HG03159 (cell line): ENCODE results near the gene KIAA1217.
A peak's percentile ranks its signal among the peaks of the same experiment; 100 is the strongest.

Source experiments
- ATAC-seq: cut with Tn5 transposase; IDR thresholded peaks from one replicate; pipeline ENCODE4 v1.9.1; 2021; ENCODE audit warnings: mild to moderate bottlenecking, moderate library complexity; ENCODE audit not compliant: unreplicated experiment

KIAA1217 gene

DNA sequence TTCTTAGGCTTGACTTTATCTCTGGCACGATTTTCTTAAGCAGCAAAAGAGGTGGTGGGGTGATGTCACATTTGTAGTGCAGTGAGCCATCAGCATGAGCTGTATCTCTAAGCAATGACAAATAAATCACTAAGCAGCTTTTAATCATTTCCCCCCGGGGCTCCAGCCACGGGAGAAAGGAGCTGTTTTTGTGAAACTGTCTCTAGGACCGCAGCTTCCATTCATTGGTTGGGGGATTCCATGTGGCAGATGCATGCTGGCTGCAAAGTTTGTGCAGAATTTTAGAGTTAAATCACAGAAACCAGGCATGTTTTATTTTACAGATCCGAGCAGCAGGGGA, 464 bp downstream of the KIAA1217 start:
- peak; percentile 52 for ATAC-seq

DNA sequence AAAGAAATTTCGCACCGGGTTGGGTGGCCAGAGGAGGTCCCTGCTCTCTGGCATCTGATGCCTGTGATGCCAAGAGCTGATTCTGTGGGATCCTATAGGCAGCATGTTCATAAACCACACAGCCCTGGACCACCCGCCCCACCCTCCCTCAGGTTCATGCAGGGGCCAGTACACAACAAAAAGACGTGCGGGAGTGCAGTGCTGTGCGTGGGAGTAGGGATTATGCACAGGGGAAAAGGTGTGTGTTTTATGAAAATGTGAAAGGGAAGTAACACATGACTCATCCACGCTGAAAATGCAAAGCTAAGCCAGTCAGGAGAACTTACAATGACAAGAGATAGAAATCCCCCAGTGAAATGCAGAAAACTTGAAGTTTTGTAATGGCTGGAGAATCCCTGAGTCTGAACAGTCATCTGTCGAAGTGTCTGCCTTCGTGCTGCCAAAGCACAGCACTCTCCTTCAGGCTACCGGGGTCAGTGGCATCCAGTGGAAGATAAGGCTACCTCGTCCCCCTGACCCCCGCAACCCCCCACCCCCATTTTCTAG, 1.1 kb downstream of the KIAA1217 start:
- ATAC-seq = peak; percentile 67

DNA sequence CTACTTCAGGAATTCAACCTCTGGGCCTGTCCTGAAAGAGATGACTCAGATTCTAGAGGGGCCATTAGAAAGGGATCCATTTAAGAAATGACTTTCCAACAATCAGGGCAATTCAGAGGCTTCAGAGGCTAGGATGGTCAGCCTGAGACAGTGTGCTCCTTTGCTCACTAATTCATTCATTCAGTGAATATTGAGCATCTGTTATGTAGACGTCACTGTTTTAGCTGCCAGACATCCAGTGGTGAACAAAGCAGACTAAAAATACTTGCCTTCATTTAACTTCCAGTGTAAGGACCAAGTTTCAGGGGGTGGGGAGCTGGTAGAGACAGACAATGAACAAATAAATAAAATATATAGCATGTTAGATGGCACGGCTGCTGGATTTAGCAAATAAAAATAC, 1.6 kb downstream of the KIAA1217 start:
- no peak for ATAC-seq

DNA sequence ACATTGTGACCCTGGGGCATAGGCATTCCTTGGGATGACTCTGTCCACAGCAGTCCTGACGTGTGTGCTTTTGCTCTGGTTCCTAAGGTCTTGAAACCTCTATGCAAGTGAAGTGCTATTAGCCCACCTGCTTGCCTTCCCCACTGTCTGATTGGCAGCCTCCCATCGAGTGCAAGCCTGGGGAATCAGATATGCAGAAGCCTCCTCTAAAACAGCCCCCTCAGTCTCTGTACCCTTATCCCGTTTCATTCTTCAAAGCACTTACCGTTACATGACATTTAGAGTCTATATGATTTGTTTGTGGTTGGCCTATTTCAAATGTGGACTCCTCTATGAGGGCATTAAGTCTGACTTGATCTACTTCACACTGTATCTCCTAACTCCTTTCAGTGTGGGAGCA, 4.3 kb downstream of the KIAA1217 start:
- ATAC-seq = no peak

DNA sequence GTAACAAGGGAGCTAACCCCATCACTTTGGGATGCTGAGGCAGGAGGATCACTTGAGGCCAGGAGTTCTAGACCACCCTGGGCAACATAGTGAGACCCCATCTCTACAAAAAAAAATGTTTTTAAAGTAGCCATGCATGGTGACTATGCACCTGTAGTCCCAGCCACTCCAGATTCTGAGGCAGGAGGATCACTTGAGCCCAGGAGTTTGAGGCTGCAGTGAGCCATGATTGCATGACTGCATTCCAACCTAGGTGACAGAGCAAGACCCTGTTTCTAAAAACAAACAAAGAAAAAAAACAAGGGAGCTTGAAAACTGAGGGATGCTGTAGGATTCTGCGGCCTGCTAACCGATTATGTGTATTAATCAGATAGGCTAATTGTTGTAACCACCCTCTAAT, 4.9 kb downstream of the KIAA1217 start:
- ATAC-seq = no peak

DNA sequence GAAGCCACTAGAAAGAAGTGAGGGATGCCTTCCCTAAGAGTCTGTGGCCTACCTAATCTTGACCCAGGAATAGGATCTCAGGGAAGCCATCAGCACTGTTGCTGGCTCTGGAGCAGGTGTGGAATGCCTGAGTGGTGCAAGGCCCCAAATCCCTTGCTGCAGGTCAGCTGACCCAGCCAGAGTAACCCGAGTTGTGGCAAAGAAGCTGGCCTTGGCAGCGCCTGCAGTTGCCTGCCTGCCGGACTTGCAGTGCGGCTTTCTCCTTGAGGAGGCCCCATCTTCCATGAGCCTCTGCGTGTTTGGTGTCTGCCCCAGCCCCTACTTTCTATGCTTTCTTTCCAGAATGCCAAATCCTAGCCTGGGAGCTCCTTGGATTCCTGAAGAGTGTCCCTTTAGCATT, 5.8 kb downstream of the KIAA1217 start:
- no peak for ATAC-seq

DNA sequence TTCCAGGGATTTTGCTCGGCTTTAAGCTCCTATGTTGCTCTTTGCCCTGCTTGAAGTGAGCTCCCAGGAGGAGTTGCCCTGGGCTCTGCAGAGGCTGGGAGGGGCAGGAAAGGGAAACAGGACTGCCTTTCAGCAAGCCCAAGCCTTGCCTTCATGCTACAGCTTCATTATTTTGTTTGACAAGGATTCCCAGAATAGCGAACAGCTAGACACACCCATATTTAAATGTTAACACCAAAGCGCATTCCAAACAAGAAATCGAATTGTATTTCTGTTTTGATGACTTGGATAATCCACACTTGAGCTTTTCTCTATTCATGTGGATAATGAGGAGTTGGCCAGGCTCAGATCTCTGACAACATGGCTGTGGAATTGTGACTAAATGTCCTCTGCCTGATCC, 6.3 kb downstream of the KIAA1217 start:
- ATAC-seq = no peak

DNA sequence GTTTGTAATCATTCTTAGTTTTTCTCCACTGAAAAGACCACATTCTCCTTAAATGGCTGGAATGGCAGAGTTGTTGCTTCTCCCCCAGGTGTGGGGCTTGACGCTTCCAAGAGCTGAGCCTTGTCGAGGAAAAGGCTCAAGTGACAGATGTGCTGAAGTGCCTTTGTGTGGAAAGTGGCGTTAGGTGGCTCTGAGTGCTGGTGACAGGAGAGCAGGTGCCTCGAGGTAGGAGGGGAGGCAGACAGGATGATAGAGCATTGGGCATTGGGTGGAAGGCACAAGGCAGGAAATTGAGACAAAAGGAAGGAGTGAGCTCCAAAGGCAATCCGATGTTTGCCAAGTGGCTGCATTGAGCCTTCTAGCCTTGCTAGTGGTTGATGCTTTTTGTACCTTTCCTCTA, 6.7 kb downstream of the KIAA1217 start:
- no peak for ATAC-seq

DNA sequence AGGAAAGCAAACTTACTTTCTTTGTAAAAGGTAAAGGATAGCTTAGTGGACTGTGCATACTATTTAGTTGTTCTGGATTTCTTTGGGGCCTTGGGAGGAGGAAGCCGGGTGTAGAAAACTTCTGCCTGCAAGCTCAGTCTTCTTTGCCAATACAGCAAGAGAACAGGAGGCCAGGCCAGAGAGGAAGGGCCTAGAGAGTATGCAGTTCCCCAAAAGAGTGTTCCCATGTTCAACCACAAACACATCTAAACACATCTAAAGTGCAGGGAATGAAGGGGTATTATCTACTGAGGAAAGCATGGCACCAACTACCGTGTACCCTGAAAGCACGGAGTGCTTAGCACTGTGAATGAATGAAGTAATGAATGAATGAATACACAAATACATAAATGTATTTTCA, 11.0 kb downstream of the KIAA1217 start:
- ATAC-seq = no peak

DNA sequence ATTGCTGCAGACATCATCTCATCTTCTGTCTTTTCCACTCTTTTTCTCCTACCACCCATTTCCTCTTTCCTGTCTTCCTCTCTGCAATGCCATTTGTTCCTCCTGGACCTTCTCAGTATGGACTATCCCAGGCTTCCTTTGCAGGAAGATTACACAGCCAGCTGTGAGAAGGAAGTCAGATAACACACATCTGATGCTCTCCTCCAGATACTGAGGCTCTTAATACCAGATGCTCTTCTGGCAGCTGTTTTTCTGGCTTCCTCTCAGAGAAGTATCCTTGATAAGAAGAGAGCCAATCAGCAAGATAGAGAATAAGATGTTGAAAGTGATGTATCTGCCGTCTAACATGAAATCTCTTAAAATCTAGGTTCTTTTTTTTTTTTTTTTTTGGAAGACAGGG, 14.4 kb downstream of the KIAA1217 start:
- ATAC-seq = no peak

DNA sequence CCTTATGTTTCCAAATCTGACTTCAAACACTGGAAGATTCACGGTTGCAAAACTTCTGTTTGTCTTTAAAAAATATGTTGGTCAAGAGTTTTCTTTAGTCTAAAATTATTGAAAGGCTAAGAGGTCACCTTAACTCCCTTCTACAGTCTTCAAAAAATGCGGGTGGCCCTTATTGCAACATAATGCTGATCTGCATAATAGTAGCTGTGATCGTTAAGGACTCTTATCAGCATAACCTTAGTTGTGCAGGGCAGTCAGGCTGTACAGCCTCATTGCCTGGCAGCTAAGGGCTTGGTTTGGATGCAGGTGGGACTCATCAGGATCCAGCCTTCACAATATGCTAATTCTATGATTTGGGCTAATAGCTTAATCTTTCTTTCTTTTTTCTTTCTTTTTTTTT, 15.0 kb downstream of the KIAA1217 start:
- ATAC-seq = no peak

DNA sequence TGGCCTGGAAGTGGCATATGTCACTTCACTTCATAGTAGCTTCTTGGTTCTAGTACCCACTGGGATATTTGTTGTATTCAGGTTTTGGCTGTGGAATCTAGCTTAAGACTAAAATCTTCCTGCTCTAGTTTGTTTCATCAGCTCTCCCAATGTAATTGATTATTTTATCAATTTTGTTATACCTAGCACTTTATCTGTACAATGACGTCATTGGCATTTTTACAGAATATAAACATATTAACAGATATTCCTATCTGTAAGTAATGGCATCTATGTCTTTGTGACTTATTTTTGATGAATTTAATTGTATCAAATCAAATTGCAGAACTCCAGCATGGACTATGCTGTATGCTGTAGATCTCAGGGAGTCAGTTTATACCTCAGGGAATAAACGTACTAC, 19.7 kb downstream of the KIAA1217 start:
- no peak for ATAC-seq

DNA sequence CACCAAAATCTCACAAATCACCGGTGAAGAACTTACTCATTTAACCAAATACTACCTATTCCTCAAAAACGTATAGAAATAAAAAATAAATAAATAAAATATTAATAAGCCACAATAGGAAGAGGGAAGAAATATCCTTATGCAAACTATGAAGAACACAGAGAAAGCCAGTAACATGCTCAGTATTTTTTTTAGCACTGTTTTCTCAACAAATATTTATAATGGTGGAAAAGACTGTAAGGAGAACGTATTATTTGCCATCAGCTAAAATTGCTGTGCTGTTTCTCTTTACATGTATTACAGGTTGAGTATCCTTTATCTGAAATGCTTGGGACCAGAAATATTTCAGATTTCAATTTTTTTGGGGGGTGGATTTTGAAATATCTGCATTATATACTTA, 21.0 kb downstream of the KIAA1217 start:
- no peak for ATAC-seq

DNA sequence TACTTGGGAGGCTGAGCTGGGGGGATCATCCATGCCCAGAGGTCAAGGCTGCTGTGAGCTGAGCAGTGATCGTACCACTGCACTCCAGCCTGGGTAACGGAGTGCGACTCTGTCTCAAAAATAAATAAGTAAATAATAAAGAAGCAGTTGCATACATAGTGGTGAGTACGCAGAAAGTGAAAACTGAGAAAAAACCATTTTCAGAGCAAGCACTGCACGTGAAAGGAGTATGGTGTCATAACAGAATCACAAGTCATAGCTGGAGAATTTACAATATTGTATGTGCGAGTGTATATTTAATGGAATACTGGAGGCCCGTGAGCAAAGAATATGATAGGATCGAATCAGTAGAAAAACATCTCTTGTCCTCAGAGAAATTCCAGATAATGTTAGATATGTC, 22.3 kb downstream of the KIAA1217 start:
- no peak for ATAC-seq

DNA sequence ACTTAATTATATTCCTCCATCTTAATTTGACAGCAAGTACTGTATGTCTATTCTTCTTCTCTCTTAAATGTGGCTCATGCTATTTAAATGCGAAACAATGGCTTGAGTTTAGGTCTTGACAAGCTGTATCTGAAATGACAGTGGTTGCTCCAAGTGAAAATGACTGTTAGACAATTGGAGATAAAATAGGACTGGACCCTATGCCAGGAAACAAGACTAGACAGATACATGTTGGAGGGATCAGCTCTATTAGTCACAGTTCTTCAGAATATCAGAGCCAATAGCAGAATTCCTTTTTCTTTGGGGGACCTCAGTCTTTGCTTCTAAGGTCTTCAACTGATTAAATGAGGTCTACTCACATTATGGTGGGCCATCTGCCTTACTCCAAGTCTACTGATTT, 25.8 kb downstream of the KIAA1217 start:
- no peak for ATAC-seq

DNA sequence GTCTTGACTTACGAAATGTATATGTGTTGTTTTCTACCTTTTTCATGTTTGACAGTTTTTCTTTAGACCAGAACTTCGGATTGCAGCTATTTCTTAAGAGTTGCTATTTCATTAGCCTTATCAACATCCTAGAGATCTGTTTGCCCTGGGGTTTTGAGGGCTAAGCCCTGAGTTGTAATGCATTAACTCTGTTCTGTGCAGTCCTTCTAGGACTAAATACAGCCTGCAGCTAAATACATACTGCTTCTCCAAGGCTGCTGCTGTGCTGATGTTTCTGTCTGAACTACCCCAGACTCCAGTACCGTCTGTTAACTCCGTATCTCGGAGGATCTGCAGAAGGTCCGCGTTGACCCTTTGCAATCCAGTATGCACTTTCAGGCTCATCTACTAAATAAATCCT, 26.5 kb downstream of the KIAA1217 start:
- ATAC-seq = no peak

DNA sequence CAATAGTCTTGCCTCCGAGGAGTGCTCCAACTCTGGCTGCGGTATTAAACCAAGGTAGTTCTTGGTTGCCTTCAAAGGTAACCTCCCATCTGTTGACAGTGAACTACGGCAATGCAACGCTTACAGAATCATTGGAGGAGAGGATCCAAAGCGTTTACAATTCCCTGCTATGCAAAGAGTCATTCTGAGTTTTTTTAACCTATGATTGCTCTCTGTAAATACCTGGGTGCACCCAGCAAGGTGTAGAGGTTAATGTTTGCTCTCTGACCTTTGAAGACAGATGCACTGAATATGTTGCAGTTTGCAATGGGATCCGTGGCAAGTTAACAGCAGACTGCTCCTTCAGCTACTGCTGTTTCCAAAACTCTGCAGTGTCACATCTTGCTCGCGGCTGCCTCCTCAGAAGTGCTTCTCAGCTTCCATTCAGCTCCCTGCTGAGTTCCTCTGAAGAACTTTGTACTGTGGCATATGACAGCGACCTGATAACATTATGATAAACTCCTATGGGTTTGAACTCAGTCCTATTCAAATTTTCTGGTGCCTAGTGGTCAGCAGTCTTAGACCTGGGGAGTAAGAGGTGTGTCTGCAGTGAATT, 29.0 kb downstream of the KIAA1217 start:
- no peak for ATAC-seq

DNA sequence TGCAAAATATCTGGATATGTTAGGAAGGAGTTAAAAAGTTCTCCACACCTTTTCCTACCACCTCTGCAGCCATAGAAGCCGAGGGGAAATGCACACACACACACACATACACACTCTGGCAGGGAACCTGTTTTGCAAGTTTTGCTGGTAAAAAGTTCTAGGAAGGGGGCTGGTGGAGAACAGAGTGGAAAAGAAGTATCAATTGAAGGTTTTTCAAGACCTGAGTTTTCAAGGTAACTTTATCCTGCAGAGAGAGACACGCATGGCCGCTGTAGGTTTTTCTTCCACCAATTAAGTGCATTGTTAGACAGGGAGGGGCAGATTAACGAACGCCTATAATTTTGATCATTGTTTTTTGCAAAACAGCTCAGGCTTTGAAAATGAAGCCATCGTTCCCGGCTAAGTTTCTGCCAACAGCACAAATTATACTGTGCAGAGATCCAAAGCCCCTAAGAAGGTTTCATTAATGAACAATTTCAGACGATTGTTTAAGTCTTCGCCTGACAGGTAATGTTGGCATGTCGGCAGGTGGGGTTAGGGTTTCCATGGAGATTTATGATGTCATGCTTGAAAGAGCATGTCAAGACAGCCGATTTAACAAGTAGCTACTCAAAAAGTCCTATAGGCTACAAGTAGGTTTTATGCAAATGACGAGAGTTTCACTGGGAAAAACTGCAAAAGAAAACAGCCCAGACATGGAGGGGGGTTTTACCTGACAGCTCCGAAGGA, 29.7 kb downstream of the KIAA1217 start:
- ATAC-seq = no peak

DNA sequence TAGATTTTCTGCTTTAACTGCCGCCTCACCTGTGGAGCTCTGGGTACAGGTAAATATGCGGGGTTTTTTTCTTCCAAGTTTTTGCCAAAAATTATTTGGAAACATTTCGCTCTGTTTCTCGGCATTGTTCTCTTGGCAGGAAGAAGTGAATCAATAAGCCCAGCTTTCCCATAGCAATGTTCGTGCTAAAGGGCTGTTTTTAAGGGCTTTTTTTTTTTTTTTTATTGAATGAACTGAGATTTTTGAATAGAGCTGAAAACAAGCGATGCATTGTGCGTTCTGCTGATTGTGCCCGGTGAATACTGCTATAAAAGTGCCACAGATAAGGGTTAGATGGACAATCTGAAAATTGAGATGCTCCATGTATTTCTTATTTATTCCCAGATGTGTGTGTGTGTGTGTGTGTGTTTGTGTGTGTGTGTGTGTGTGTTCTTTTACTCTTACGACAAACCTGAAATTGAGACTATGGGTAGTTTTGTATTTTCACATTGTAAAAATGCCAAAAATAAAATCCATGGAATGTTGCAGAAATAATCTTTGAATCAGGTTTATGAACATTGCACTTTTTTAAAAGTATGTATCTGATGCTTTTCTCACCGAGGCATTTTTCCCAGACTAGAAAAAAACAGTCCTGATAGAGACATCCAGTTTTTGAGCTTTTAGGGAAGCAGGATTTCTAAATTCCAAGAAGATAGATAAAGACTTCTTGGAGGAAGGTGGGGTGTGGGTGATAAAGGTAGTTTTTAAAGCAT, 30.5 kb downstream of the KIAA1217 start:
- no peak for ATAC-seq

DNA sequence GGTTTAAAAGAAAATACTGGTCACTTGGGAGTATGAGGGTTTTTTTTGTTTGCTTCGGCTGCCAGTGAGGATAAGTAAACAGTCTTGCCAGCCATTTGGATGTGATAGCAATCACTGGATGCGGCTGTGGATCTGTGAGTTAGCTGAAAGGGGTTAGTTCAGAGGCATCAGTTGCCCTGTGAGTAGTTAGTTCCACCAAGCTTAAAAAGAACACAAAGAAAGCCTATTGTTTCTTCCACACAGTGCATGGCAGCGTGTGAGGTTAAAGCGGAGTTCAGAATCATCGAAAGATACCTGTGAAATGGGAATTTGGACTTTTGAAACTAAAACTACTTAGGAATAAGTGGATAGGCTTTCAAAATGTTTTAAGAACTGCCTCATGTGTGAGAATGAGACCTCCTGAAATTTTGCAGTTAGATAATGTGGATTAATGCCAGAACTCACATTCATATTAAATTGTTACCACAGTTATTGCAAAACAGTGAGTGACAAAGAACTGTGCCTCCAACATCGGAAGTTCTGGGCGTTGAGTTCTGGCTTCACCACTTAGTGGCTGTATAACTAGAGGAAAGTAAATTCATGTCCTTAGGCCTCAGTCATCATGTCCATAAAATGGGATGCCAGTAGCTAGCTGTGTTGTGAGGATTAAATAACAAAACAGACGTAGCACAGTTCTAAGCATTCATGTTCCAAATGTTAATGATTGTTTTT, 31.3 kb downstream of the KIAA1217 start:
- ATAC-seq = no peak

DNA sequence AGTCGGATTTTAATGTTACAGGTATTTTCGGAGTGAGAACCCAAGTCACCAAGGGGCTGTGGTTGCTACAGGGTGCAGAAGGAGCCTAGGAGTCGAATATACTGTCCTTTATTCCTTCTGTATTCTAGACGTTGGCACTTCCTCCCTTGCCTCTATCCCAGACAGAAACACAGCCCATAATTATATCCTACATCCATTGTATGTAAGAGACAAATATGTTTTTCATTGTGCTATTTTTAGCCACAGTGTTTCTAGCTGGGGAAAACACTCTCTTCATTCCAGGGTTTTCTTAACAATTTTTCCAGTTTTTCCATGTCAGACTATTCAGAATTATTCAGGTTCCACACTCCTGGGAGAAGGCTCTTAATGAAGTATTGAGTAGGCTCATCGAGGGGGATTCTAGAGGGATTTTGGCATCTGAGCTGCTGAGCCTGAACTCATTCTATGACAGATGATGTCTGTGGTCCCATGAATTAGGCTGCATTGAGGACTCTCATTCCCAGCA, 32.6 kb downstream of the KIAA1217 start:
- no peak for ATAC-seq
